ENCODE results near the gene EFCAB11.

- no peak for TF ChIP-seq POLR2A (IDR thresholded peaks at IDR 0.05; ENCODE audit: low read length)
- no peak for TF ChIP-seq GATA1 (IDR thresholded peaks at IDR 0.05; ENCODE audit: low read depth, low read length)
These were observed 653 bp upstream of the EFCAB11 start for GRCh38 chr14:89955022-89955744.

Data from erythroblast (primary cell).